HepG2 (cell line): ENCODE data around the gene TMPRSS11E. TPM values are rescaled to one million over a fixed set of nuclear protein-coding genes. Genes with fewer than 3 reads are reported as not detected.
A peak's percentile ranks its signal among the peaks of the same experiment; 100 is the strongest.

Experiments used
- AHDC1 ChIP-seq: sonication (generic); formaldehyde crosslinking; IDR thresholded peaks from 2 replicates; pipeline ENCODE4 v1.5.1; 2020; ENCODE audit warnings: mild to moderate bottlenecking, missing genetic modification reagents, borderline replicate concordance
- ARNT ChIP-seq: fragments of 450-650 bp; IDR thresholded peaks from 2 replicates; pipeline ENCODE4 v1.6.1; 2017
- ASH2L ChIP-seq: fragments of 300-600, 200-600 bp; sonication (generic); IDR thresholded peaks from 2 replicates; pipeline ENCODE4 v1.7.0; 2017; ENCODE audit warnings: low read depth, mild to moderate bottlenecking, moderate library complexity, mixed read lengths, low read length; ENCODE audit not compliant: insufficient read length
- DDIT3 ChIP-seq: sonication (generic); formaldehyde crosslinking; IDR thresholded peaks from 2 replicates; pipeline ENCODE4 v1.4.0; 2020; ENCODE audit warnings: mild to moderate bottlenecking, missing genetic modification reagents
- DNMT3B ChIP-seq: conservative IDR thresholded peaks from 2 replicates; pipeline ENCODE4 v1.6.1; 2016; ENCODE audit warnings: missing biosample characterization, control low read depth
- EP300 ChIP-seq, 3 experiments: sonication (generic) in 1 of 3; formaldehyde crosslinking in 1 of 3; IDR thresholded peaks; 2 replicates each; pipeline versions ENCODE4 v1.5.1 to v1.6.1; 2011 to 2020; ENCODE audit warnings: low read depth in 2 of 3, low read length in 2 of 3, borderline replicate concordance in 1 of 3, improper control_type of control experiment in 1 of 3, mild to moderate bottlenecking in 1 of 3, missing genetic modification reagents in 1 of 3, moderate library complexity in 1 of 3
- ETV6 ChIP-seq: sonication (generic); formaldehyde crosslinking; conservative IDR thresholded peaks from 2 replicates; pipeline ENCODE4 v1.4.0; 2020; ENCODE audit warnings: missing genetic modification reagents
- FIP1L1 ChIP-seq: fragments of 200-400 bp; formaldehyde crosslinking; IDR thresholded peaks from 2 replicates; pipeline ENCODE4 v1.6.1; 2018; ENCODE audit warnings: low read depth, mild to moderate bottlenecking, low read length, moderate library complexity, borderline replicate concordance; ENCODE audit not compliant: insufficient read depth
- FOXA3 ChIP-seq: IDR thresholded peaks from 2 replicates; pipeline ENCODE4 v1.6.1; 2016; ENCODE audit warnings: missing genetic modification reagents, missing compliant biosample characterization
- GATA4 ChIP-seq: sonication (generic); IDR thresholded peaks from 2 replicates; pipeline ENCODE4 v1.6.1; 2016; ENCODE audit warnings: antibody characterized with exemption, low read depth, borderline replicate concordance
- MLLT10 ChIP-seq: sonication (generic); formaldehyde crosslinking; IDR thresholded peaks from 2 replicates; pipeline ENCODE4 v1.4.0; 2020; ENCODE audit warnings: missing genetic modification reagents
- PTBP1 ChIP-seq: fragments of 200-400 bp; formaldehyde crosslinking; IDR thresholded peaks from 2 replicates; pipeline ENCODE4 v1.6.1; 2018; ENCODE audit warnings: low read length, low read depth; ENCODE audit not compliant: poor library complexity, severe bottlenecking
- RCOR2 ChIP-seq: IDR thresholded peaks from 2 replicates; pipeline ENCODE4 v1.6.1; 2016; ENCODE audit warnings: missing biosample characterization, missing genetic modification reagents
- STAG1 ChIP-seq: sonication (generic); formaldehyde crosslinking; IDR thresholded peaks from 2 replicates; pipeline ENCODE4 v1.4.0; 2020; ENCODE audit warnings: missing genetic modification reagents
- TBX2 ChIP-seq: sonication (generic); formaldehyde crosslinking; IDR thresholded peaks from 2 replicates; pipeline ENCODE4 v1.5.0; 2020; ENCODE audit warnings: missing genetic modification reagents, mild to moderate bottlenecking, borderline replicate concordance
- ZBTB34 ChIP-seq: sonication (generic); formaldehyde crosslinking; IDR thresholded peaks from 2 replicates; pipeline ENCODE4 v1.8.0; 2022; ENCODE audit warnings: mild to moderate bottlenecking, missing genetic modification reagents
- ZNF10 ChIP-seq: sonication (generic); formaldehyde crosslinking; IDR thresholded peaks from 2 replicates; pipeline ENCODE4 v1.4.0; 2020; ENCODE audit warnings: mild to moderate bottlenecking, low read depth, missing genetic modification reagents, borderline replicate concordance
- ZNF143 ChIP-seq: sonication (generic); formaldehyde crosslinking; IDR thresholded peaks from 2 replicates; pipeline ENCODE4 v1.4.0; 2020; ENCODE audit warnings: missing genetic modification reagents
- ZNF329 ChIP-seq: sonication (generic); formaldehyde crosslinking; IDR thresholded peaks from 2 replicates; pipeline ENCODE4 v1.9.0; 2021; ENCODE audit warnings: low read depth, mild to moderate bottlenecking, missing genetic modification reagents
- ZNF468 ChIP-seq: sonication (generic); formaldehyde crosslinking; IDR thresholded peaks from 2 replicates; pipeline ENCODE4 v1.8.0; 2022; ENCODE audit warnings: mild to moderate bottlenecking, moderate library complexity, missing genetic modification reagents
- ZNF557 ChIP-seq: sonication (generic); formaldehyde crosslinking; IDR thresholded peaks from 2 replicates; pipeline ENCODE4 v1.4.0; 2020; ENCODE audit warnings: missing genetic modification reagents
- ZNF562 ChIP-seq: sonication (generic); formaldehyde crosslinking; IDR thresholded peaks from 2 replicates; pipeline ENCODE4 v1.8.0; 2022; ENCODE audit warnings: missing genetic modification reagents, borderline replicate concordance
- ZNF598 ChIP-seq: sonication (generic); formaldehyde crosslinking; IDR thresholded peaks from 2 replicates; pipeline ENCODE4 v1.5.1; 2020; ENCODE audit warnings: mild to moderate bottlenecking, missing genetic modification reagents, borderline replicate concordance
- polyA plus RNA-seq, 8 experiments: library from polyadenylated mRNA; depleted of rRNA in 3 of 8; stranded (reverse) in 7 of 8; unstranded in 1 of 8; fragments of >200 nt; fragmentation: Illumina TruSeq in 4 of 8; extraction: Trizol in 4 of 8; gene quantifications; 2 replicates each; pipeline versions ENCODE4 v1.2.1 to v1.2.3, GENCODE V29; 2011 to 2016; ENCODE audit warnings: low read depth in 4 of 8, missing spikeins in 1 of 8, mixed read lengths in 1 of 8; ENCODE audit not compliant: insufficient read depth in 1 of 8
- total RNA-seq, 5 experiments: library from RNA; depleted of rRNA; stranded (reverse); fragments of >200 nt; fragmentation: Illumina TruSeq; extraction: Trizol; gene quantifications; 2 replicates each; pipeline ENCODE4 v1.2.3, GENCODE V29; 2016; ENCODE audit warnings: low read depth in 1 of 5

Gene TMPRSS11E
- total and polyA plus RNA-seq, 2 of the 13 experiments (the other 11 are each of a cell fraction or from before 2014, with no cell fraction given), result not detected

- TF ChIP-seq PTBP1, result no peak
- TF ChIP-seq STAG1 (CRISPR knock-in tag), result no peak
- TF ChIP-seq ZNF598 (CRISPR knock-in tag), result no peak
- no peak for TF ChIP-seq FIP1L1
- no peak for TF ChIP-seq DDIT3
- peak; percentile 70; the same call in 1 of the 2 replicates for TF ChIP-seq AHDC1 (CRISPR knock-in tag)
- TF ChIP-seq ZNF557 (CRISPR knock-in tag), result no peak
- no peak for TF ChIP-seq ZNF562 (CRISPR knock-in tag)
- TF ChIP-seq DNMT3B (CRISPR knock-in tag), result no peak
- no peak for TF ChIP-seq RCOR2
- no peak for TF ChIP-seq ETV6
- peak; percentile 42; the same call in 1 of the 2 replicates for TF ChIP-seq FOXA3 (CRISPR knock-in tag)
- TF ChIP-seq ASH2L, result no peak
- TF ChIP-seq MLLT10 (CRISPR knock-in tag), result no peak
- no peak for TF ChIP-seq TBX2 (CRISPR knock-in tag)
- no peak for TF ChIP-seq ZNF468 (CRISPR knock-in tag)
- no peak for TF ChIP-seq GATA4
- TF ChIP-seq ZNF329 (CRISPR knock-in tag), result no peak
- no peak for TF ChIP-seq ARNT
- TF ChIP-seq ZNF143, result no peak
- 0 out of 4 replicates have a peak, but pooled peaks of 1 of the 2 experiments have one; percentile 27 for TF ChIP-seq EP300 (IDR thresholded peaks at IDR 0.05; ENCODE audit: low read depth in 2 of 2, low read length in 2 of 2)
- no peak for TF ChIP-seq EP300 (CRISPR knock-in tag; IDR thresholded peaks at IDR 0.05; ENCODE audit: borderline replicate concordance)
- no peak for TF ChIP-seq ZNF10 (CRISPR knock-in tag)
- TF ChIP-seq ZBTB34 (CRISPR knock-in tag), result no peak
These were observed 73.7 kb downstream of the TMPRSS11E start (continued) for GRCh38 chr4:68520985-68521384.
